Choroid plexus epithelial cell (primary cell): ENCODE data around the gene CYFIP2.

ENCODE experiments used
- DNase-seq: peaks from one replicate; pipeline ENCODE4 v3.0.0-alpha.2; 2010; ENCODE audit warnings: low read depth
- H3K4me3 ChIP-seq: 2 replicates; pipeline ENCODE4 v1.5.1; 2011; ENCODE audit warnings: low read depth, mild to moderate bottlenecking, control low read depth, low read length, moderate library complexity
- CTCF ChIP-seq: conservative IDR thresholded peaks from 2 replicates; pipeline ENCODE4 v1.5.1; 2011; ENCODE audit warnings: low read depth, mild to moderate bottlenecking, control low read depth, inconsistent platforms, low read length, moderate library complexity

Gene CYFIP2

DNA sequence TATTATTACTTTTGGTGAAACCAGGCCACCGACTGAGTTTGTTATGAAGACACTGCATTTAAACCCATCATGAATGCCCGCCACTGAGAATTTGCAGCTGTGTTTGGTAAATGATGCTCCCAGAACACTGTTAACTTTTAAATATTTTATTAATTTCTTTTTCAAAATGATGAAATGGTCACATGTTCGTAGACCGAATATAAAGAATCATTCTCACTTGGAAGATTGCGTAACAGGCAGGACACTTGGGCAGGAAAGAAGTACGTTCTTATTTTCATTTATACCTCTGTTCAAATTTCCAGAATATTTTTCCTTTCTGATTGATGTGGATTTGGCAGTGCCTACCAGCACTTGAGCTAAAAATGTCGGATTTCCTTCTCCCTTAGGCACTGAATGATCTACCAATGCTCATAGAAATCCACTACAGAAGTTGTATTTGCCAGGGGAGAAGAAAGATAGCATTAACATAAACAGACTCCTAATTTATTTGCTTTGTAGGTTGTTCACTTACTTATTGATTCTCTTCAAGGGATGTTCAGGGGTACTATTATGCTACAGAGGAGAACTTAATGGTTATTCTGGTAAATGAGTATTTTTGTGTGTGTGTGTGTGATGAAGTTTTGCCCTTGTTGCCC is 13.8 kb downstream of the CYFIP2 start:
- TF ChIP-seq CTCF: no peak
- no peak overlapping the region for H3K4me3 ChIP-seq
- DNase-seq: no peak

GRCh38 chr5:157280927-157281326 is 15.0 kb downstream of the CYFIP2 start:
- no peak for DNase-seq
- TF ChIP-seq CTCF: no peak

DNA sequence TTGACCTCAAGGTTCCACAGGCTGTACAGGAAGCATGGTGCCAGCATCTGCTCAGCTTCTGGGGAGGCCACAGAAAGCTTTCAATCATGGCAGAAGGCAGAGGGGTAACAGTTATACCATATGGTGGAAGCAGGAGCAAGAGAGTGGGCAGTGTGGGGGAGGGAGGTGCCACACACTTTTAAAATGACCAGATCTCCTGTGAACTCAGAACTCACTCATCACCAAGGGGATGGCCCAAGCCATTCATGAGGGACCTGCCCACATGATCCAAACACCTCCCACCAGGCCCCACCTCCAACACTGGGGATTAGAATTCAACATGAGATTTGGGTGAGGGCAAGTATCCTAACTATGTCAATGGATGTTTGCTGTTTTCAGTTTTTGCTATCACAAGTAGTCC is 16.2 kb downstream of the CYFIP2 start:
- DNase-seq: no peak
- TF ChIP-seq CTCF: no peak
- H3K4me3 ChIP-seq: no peak overlapping the region

More at GRCh38 chr5:157280927-157281326, 15.0 kb downstream of the CYFIP2 start:
- H3K4me3 ChIP-seq: no peak overlapping the region

DNA sequence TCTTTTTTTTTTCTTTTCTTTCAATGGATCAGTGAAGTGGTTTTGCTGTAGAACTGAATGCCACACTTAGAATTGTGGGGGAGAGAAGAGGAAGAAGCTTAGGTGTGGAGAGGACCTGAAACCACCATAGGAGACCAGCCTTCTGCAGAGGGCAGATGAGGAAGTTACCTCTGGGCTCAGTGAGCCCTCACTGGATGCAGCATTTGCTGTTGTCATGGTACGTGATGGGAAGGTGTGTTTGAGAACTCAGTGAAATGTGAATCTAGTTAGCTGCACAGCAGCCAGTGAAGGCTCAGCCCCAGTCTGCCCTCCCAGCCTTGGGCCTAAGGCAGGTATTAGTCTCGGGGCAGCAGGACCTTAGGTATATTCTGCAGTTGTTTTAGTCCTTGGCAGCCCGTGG is 17.5 kb downstream of the CYFIP2 start:
- no peak for DNase-seq
- H3K4me3 ChIP-seq: no peak overlapping the region
- TF ChIP-seq CTCF: no peak

DNA sequence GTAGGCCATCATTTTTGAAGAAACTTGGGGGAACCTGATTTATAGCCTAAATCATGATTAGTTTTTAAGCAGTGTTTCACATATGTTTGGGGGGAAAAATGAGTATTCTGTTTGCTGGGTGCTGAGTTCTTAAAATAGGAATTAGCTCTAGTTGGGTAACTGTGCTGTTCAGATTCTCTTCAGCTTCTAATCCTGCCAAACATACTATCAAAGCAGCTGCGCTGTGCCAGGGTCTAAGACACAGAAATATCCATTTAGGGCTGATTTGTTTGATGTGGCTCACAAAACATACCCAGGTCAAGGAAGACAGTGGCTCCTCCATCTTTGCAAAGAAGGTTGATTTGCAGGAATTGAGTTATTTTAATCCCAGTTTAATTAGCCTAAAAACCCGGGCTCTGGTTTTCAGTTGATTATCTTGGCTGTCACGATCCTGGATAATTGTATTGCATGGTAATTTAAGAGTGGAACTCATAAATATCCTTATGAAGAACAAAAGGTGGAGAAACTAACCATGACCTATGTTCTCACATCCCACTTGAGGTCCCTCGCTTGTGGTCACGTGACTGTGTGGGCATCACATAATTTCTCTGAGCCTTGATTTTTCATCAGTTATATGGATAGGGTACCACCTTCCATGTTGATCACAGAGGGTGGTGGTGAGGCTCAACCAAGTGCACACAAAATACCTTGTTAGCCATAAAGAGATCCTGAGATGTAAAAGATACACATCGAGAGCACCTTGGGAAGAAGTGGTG is 18.7 kb downstream of the CYFIP2 start:
- no peak for TF ChIP-seq CTCF
- no peak for DNase-seq
- no peak overlapping the region for H3K4me3 ChIP-seq

- TF ChIP-seq CTCF: no peak
- DNase-seq: no peak
- H3K4me3 ChIP-seq: no peak overlapping the region
Observed at GRCh38 chr5:157285310-157286035, 19.6 kb downstream of the CYFIP2 start.
